Measurements from ENCODE around the gene OGFRL1. TPM values are rescaled to one million over a fixed set of nuclear protein-coding genes. Genes with fewer than 3 reads are reported as not detected.

Gene OGFRL1
- total RNA-seq, 1 experiment from 2014 or later, result 10.3 TPM

DNA sequence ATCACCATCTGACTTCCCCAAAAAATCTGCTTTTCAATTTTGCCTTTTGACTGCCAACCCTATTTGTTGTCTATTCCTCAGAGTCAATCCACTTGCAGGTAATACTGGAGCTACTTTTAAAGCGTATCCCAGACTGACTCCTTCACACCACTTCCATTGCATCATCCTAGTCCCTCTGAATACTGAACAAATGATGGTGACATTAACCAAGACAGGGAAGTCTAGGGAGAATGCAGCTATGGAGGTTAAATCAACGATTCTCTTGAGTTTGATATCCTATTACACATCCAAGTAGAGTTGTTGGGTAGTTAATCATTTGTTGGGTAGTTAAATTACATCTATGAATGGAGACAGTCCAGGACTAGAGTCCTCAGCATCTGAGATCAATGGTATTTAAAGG, 2.0 kb downstream of the OGFRL1 start (continued):
- TF ChIP-seq ZNF274 (IDR thresholded peaks at IDR 0.05; ENCODE audit: low read depth, low read length), result no peak
- TF ChIP-seq, protein P1, sequence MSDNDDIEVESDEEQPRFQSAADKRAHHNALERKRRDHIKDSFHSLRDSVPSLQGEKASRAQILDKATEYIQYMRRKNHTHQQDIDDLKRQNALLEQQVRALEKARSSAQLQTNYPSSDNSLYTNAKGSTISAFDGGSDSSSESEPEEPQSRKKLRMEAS (IDR thresholded peaks at IDR 0.05), result no peak

DNA sequence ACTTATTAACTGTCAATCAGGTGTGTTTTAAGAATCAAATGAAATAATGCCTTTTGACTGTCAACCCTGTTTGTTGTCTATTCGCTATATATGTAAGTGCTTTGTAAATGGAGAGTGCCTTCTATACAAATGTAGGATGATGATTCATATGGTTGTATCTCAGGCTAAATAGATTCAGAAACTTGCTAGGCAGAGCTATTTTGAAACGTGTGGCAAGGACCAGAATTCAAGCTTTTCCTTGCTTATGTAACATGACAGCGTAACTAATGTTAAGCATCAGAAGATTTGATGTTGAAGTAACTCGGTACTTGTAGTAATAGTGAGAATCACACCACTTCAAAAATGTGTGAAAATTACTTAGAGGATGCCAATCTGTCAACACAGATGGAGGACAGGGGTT, 3.4 kb downstream of the OGFRL1 start:
- RAD21 ChIA-PET (ENCODE audit: low non-redundant PET in 1 of 2, low total read pairs in 2 of 2, uncharacterized antibody in 2 of 2, unreplicated experiment in 2 of 2), result no interaction called here
- no peaks in the 10 kb centered on the region for H3K9me2 ChIP-seq (ENCODE audit: insufficient read depth)
- no peaks in the 10 kb centered on the region for H4K20me1 ChIP-seq (ENCODE audit: insufficient read depth)
- H3K36me3 ChIP-seq (ENCODE audit: control insufficient read depth in 1 of 2, insufficient read depth in 2 of 2, low read length in 2 of 2), result peaks cover 0 to 6% of the 10 kb centered on the region in 2 experiments; a peak in 2 of 4 replicates
- H3K4me1 ChIP-seq (ENCODE audit: control insufficient read depth in 1 of 2, insufficient read depth in 2 of 2, low read length in 2 of 2), result peaks cover 13 to 33% of the 10 kb centered on the region in 2 experiments; a peak in 3 of 4 replicates
- H3K4me2 ChIP-seq (ENCODE audit: low read length), result no peak overlapping the region
- no peaks in the 10 kb centered on the region for H3K9me3 ChIP-seq (ENCODE audit: control insufficient read depth in 1 of 2, insufficient read depth in 1 of 2, low read depth in 1 of 2, low read length in 2 of 2)
- ATAC-seq, result no peak
- intact Hi-C loops (cut with micrococcal nuclease), result no loop called here
- CTCF ChIA-PET, result no interaction called here
- H3K27ac ChIP-seq (ENCODE audit: low read depth, low read length), result no peak overlapping the region
- TF ChIP-seq, protein P2, sequence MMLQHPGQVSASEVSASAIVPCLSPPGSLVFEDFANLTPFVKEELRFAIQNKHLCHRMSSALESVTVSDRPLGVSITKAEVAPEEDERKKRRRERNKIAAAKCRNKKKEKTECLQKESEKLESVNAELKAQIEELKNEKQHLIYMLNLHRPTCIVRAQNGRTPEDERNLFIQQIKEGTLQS (IDR thresholded peaks at IDR 0.05), result no peak
- no peak for TF ChIP-seq ZNF274 (IDR thresholded peaks at IDR 0.05; ENCODE audit: low read depth, low read length)
- TF ChIP-seq, protein P3, sequence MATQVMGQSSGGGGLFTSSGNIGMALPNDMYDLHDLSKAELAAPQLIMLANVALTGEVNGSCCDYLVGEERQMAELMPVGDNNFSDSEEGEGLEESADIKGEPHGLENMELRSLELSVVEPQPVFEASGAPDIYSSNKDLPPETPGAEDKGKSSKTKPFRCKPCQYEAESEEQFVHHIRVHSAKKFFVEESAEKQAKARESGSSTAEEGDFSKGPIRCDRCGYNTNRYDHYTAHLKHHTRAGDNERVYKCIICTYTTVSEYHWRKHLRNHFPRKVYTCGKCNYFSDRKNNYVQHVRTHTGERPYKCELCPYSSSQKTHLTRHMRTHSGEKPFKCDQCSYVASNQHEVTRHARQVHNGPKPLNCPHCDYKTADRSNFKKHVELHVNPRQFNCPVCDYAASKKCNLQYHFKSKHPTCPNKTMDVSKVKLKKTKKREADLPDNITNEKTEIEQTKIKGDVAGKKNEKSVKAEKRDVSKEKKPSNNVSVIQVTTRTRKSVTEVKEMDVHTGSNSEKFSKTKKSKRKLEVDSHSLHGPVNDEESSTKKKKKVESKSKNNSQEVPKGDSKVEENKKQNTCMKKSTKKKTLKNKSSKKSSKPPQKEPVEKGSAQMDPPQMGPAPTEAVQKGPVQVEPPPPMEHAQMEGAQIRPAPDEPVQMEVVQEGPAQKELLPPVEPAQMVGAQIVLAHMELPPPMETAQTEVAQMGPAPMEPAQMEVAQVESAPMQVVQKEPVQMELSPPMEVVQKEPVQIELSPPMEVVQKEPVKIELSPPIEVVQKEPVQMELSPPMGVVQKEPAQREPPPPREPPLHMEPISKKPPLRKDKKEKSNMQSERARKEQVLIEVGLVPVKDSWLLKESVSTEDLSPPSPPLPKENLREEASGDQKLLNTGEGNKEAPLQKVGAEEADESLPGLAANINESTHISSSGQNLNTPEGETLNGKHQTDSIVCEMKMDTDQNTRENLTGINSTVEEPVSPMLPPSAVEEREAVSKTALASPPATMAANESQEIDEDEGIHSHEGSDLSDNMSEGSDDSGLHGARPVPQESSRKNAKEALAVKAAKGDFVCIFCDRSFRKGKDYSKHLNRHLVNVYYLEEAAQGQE (IDR thresholded peaks at IDR 0.05; ENCODE audit: low read depth), result no peak
- TF ChIP-seq, protein P4, sequence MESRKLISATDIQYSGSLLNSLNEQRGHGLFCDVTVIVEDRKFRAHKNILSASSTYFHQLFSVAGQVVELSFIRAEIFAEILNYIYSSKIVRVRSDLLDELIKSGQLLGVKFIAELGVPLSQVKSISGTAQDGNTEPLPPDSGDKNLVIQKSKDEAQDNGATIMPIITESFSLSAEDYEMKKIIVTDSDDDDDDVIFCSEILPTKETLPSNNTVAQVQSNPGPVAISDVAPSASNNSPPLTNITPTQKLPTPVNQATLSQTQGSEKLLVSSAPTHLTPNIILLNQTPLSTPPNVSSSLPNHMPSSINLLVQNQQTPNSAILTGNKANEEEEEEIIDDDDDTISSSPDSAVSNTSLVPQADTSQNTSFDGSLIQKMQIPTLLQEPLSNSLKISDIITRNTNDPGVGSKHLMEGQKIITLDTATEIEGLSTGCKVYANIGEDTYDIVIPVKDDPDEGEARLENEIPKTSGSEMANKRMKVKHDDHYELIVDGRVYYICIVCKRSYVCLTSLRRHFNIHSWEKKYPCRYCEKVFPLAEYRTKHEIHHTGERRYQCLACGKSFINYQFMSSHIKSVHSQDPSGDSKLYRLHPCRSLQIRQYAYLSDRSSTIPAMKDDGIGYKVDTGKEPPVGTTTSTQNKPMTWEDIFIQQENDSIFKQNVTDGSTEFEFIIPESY (IDR thresholded peaks at IDR 0.05; ENCODE audit: extremely low read depth, insufficient replicate concordance, low read length), result no peak
- POLR2A ChIA-PET, result no interaction called here
- H3K9ac ChIP-seq (ENCODE audit: low read length), result no peak overlapping the region
- BruUV-seq (replicated peaks), result no TSS peak
- peaks cover 3% of the 10 kb centered on the region; the same call in 1 of the 2 replicates for H3K79me2 ChIP-seq (ENCODE audit: insufficient read depth, low read length)
- H2AFZ ChIP-seq (ENCODE audit: low read depth, low read length, poor library complexity, severe bottlenecking), result no peak overlapping the region
- no peak for DNase-seq (ENCODE audit: low read depth, low spot score)
- no peak overlapping the region for H3K4me3 ChIP-seq (replicated peaks in 1 of 2; ENCODE audit: low read depth in 1 of 2, low read length in 2 of 2)
- no peaks in the 10 kb centered on the region for H3K27me3 ChIP-seq (ENCODE audit: insufficient read depth, low read length)

All from HCT116 (cell line).